OCI-LY7 (cell line): Measurements from ENCODE around the gene BCL2L12. TPM values are rescaled to one million over a fixed set of nuclear protein-coding genes. Genes with fewer than 3 reads are reported as not detected.

Source experiments
- BruUV-seq: library from RNA; stranded (reverse); fragments of 400-500 nt; replicated peaks from 2 replicates; lab custom pipeline; 2021; lab: Mats Ljungman, UMichigan
- CTCF ChIA-PET: fragments of 300-600 bp; sonication (Branson Sonifier 250); formaldehyde crosslinking; loops from one replicate; lab custom pipeline; 2022; ENCODE audit warnings: antibody characterized with exemption; ENCODE audit not compliant: unreplicated experiment; lab: Charles Lee
- POLR2A ChIA-PET: fragments of 300-600 bp; sonication (Branson Sonifier 250); formaldehyde crosslinking; loops from one replicate; lab custom pipeline; 2022; ENCODE audit warnings: antibody characterized with exemption; lab: Charles Lee
- DNase-seq: peaks from one replicate; pipeline ENCODE4 v3.0.0-alpha.2; 2015; ENCODE audit warnings: low spot score
- H2AFZ ChIP-seq: fragments of 200-600 bp; sonication (generic), shearing (Covaris generic); 2 replicates; pipeline ENCODE4 v1.6.1; 2014; ENCODE audit warnings: mild to moderate bottlenecking, antibody characterized with exemption, low read length, moderate library complexity
- H3K27ac ChIP-seq: fragments of 200-600 bp; sonication (generic); 2 replicates; pipeline ENCODE4 v1.5.1; 2014; ENCODE audit warnings: mixed run types, low read depth, mild to moderate bottlenecking, moderate library complexity, low read length, inconsistent platforms; ENCODE audit not compliant: poor library complexity, severe bottlenecking
- H3K36me3 ChIP-seq: fragments of 200-600 bp; sonication (generic); 2 replicates; pipeline ENCODE4 v1.6.1; 2014; ENCODE audit warnings: mild to moderate bottlenecking, antibody characterized with exemption, low read length, moderate library complexity, mixed read lengths; ENCODE audit not compliant: insufficient read depth
- H3K4me1 ChIP-seq: fragments of 200-600 bp; sonication (generic); 2 replicates; pipeline ENCODE4 v1.5.1; 2014; ENCODE audit warnings: mild to moderate bottlenecking, low read length; ENCODE audit not compliant: insufficient read depth, poor library complexity, severe bottlenecking
- H3K4me2 ChIP-seq: fragments of 200-600 bp; sonication (generic); 2 replicates; pipeline ENCODE4 v1.6.1; 2014; ENCODE audit warnings: mild to moderate bottlenecking, low read length
- H3K4me3 ChIP-seq: fragments of 200-600 bp; sonication (generic); 2 replicates; pipeline ENCODE4 v1.5.1; 2014; ENCODE audit warnings: mild to moderate bottlenecking, low read depth, low read length; ENCODE audit not compliant: poor library complexity, severe bottlenecking
- H3K79me2 ChIP-seq: fragments of 200-600 bp; sonication (generic); 2 replicates; pipeline ENCODE4 v1.6.1; 2016; ENCODE audit warnings: low read depth, mild to moderate bottlenecking, low read length, moderate library complexity, mixed read lengths; ENCODE audit not compliant: insufficient read depth
- H3K9me2 ChIP-seq: fragments of 200-600 bp; sonication (generic); 2 replicates; pipeline ENCODE4 v1.6.1; 2016; ENCODE audit warnings: mild to moderate bottlenecking, low read length, mixed read lengths; ENCODE audit not compliant: insufficient read depth
- H3K9me3 ChIP-seq: fragments of 200-600 bp; sonication (generic); 2 replicates; pipeline ENCODE4 v1.6.1; 2014; ENCODE audit warnings: mild to moderate bottlenecking, mixed run types, low read length, mixed read lengths
- H4K20me1 ChIP-seq: fragments of 200-600 bp; sonication (generic); 2 replicates; pipeline ENCODE4 v1.6.1; 2014; ENCODE audit warnings: mild to moderate bottlenecking, antibody characterized with exemption, low read length, moderate library complexity, mixed read lengths; ENCODE audit not compliant: insufficient read depth
- EZH2phosphoT487 ChIP-seq: fragments of 200-600 bp; sonication (generic); IDR thresholded peaks from 2 replicates; pipeline ENCODE4 v1.6.1; 2018; ENCODE audit warnings: low read depth, borderline replicate concordance, mild to moderate bottlenecking, mixed run types, antibody characterized with exemption, low read length, moderate library complexity, mixed read lengths
- intact Hi-C: fragments of 100-400 bp; cut with micrococcal nuclease; formaldehyde crosslinking; loops from one replicate; pipeline ENCODE4 v1.10.0; 2022; ENCODE audit not compliant: unreplicated experiment
- total RNA-seq, 2 experiments: library from RNA; depleted of rRNA in 1 of 2; stranded (reverse); fragments of >200 nt in 1 of 2; shearing (Covaris generic) in 1 of 2; gene quantifications; 2 replicates each; pipeline ENCODE4 v1.2.3, GENCODE V29; 2014 to 2022
- TF ChIP-seq, protein P1 (sequence below): fragments of 200-600 bp; sonication (generic); conservative IDR thresholded peaks from 2 replicates; pipeline ENCODE4 v1.5.1; 2014; ENCODE audit warnings: mild to moderate bottlenecking, antibody characterized with exemption, low read length, moderate library complexity, mixed read lengths

The BCL2L12 gene
- total RNA-seq, 2 experiments from 2014 or later = 38.9 to 65.4 TPM

DNA sequence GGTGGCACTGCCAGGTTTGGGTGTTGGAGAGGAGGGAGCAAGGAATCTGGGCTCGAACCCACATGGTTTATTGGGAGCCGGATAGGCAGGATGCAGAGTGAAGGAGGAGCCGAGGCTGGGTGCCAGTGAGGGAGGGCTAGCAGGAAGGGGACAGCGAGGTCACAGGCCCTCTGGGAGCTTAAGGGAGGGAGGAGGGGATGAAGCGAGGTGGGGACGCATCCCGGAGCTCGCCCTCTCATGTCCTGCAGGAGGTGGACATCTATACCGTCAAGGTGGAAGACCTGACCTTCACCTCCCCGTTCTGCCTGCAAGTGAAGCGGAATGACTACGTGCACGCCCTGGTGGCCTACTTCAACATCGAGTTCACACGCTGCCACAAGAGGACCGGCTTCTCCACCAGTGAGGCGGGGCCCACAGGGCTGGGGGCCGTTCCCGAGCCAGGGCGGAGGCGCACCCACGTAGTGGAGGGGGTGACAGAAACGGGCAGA lies 20.2 kb downstream of the BCL2L12 start:
- CTCF ChIA-PET = no interaction called here
- Histone ChIP-seq H3K36me3 (peaks cover 98% of the 10 kb centered on the region), H3K4me2 (no peak overlapping the region), H3K9me3 (no peaks in the 10 kb centered on the region), H3K4me1 (peaks cover 4% of the 10 kb centered on the region), H2AFZ (no peak overlapping the region), H3K9me2 (no peaks in the 10 kb centered on the region), H3K79me2 (peaks cover 18% of the 10 kb centered on the region), H3K4me3 (no peak overlapping the region), H4K20me1 (0 out of 2 replicates have a peak, but pooled peaks cover 6% of the 10 kb centered on the region), H3K27ac (no peak overlapping the region)
- POLR2A ChIA-PET = no interaction called here
- TF ChIP-seq, protein P1, sequence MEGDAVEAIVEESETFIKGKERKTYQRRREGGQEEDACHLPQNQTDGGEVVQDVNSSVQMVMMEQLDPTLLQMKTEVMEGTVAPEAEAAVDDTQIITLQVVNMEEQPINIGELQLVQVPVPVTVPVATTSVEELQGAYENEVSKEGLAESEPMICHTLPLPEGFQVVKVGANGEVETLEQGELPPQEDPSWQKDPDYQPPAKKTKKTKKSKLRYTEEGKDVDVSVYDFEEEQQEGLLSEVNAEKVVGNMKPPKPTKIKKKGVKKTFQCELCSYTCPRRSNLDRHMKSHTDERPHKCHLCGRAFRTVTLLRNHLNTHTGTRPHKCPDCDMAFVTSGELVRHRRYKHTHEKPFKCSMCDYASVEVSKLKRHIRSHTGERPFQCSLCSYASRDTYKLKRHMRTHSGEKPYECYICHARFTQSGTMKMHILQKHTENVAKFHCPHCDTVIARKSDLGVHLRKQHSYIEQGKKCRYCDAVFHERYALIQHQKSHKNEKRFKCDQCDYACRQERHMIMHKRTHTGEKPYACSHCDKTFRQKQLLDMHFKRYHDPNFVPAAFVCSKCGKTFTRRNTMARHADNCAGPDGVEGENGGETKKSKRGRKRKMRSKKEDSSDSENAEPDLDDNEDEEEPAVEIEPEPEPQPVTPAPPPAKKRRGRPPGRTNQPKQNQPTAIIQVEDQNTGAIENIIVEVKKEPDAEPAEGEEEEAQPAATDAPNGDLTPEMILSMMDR = no peak
- no peak for TF ChIP-seq EZH2phosphoT487
- no TSS peak for BruUV-seq
- no peak for DNase-seq
- intact Hi-C loops = no loop called here

DNA sequence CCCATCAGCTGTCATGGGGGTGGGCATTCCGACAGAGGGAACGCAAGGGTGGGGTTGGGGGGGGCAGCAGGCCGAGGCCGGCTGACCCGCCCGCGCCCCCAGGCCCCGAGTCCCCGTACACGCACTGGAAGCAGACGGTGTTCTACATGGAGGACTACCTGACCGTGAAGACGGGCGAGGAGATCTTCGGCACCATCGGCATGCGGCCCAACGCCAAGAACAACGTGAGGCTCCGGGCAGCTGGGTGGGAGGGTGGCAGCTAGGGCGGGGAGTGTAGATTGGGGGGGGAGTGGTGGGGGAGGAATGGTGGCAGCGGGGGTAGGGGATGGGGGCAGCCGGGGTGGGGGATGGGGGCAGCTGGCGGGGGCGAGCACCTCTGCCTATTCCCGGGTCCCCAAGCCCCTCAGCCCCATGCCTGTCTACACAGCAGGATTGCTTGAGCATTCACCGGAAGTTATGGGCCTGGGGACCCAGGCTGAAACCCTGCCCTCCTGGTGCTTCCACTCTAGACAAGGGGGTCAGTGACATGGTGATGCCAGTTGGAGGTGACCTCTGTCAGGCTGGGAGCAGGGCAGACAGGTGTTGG lies 20.9 kb downstream of the BCL2L12 start:
- no peak overlapping the region for H3K27ac ChIP-seq
- H2AFZ ChIP-seq = no peak overlapping the region
- H3K36me3 ChIP-seq = peaks cover 93% of the 10 kb centered on the region
- TF ChIP-seq EZH2phosphoT487 = no peak
- TF ChIP-seq, protein P1 = no peak
- H3K9me3 ChIP-seq = no peaks in the 10 kb centered on the region
- BruUV-seq = no TSS peak
- H3K9me2 ChIP-seq = no peaks in the 10 kb centered on the region
- H3K4me1 ChIP-seq = no peaks in the 10 kb centered on the region
- H3K4me2 ChIP-seq = no peak overlapping the region
- ChIA-PET POLR2A (no interaction called here), CTCF (interaction anchor here (0.7 kb wide), 1 partner anchor 1391 kb away, joined by 3 read pairs; no protein-coding TSS in a partner anchor)
- H4K20me1 ChIP-seq = 0 out of 2 replicates have a peak, but pooled peaks cover 6% of the 10 kb centered on the region
- H3K4me3 ChIP-seq = no peak overlapping the region
- intact Hi-C loops = no loop called here
- DNase-seq = no peak
- H3K79me2 ChIP-seq = peaks cover 11% of the 10 kb centered on the region; the same call in 1 of the 2 replicates

- H3K9me2 ChIP-seq = no peaks in the 10 kb centered on the region
- intact Hi-C loops = no loop called here
- BruUV-seq = no TSS peak
These were observed 21.4 kb downstream of the BCL2L12 start for GRCh38 chr19:49687150-49687549.

More at GRCh38 chr19:49687150-49687549, 21.4 kb downstream of the BCL2L12 start:
- peaks cover 2% of the 10 kb centered on the region for H3K4me1 ChIP-seq
- H3K4me3 ChIP-seq = no peak overlapping the region
- H3K9me3 ChIP-seq = no peaks in the 10 kb centered on the region
- no peak overlapping the region for H3K4me2 ChIP-seq
- peaks cover 5% of the 10 kb centered on the region; the same call in 1 of the 2 replicates for H3K79me2 ChIP-seq
- H3K27ac ChIP-seq = no peak overlapping the region
- ChIA-PET CTCF (interaction anchor here (0.7 kb wide), 1 partner anchor 1391 kb away, joined by 3 read pairs; no protein-coding TSS in a partner anchor), POLR2A (interaction anchor here (0.7 kb wide), 1 partner anchor 10 kb away, joined by 5 read pairs; no protein-coding TSS in a partner anchor)
- 0 out of 2 replicates have a peak, but pooled peaks cover 3% of the 10 kb centered on the region for H4K20me1 ChIP-seq
- DNase-seq = no peak
- H3K36me3 ChIP-seq = peaks cover 88% of the 10 kb centered on the region
- TF ChIP-seq, protein P1 = no peak
- TF ChIP-seq EZH2phosphoT487 = no peak
- no peak overlapping the region for H2AFZ ChIP-seq
